Omental fat pad (tissue), 4 donors: ENCODE data around the gene CDCA8. TPM values are rescaled to one million over a fixed set of nuclear protein-coding genes. Genes with fewer than 3 reads are reported as not detected.

Experiments used
- ATAC-seq: fragments of 150-250 bp; one replicate; pipeline ENCODE4 v1.9.1; 2016; ENCODE audit warnings: mild to moderate bottlenecking, moderate library complexity; ENCODE audit not compliant: low FRiP score
- DNase-seq: peaks from one replicate; pipeline ENCODE4 v3.0.0-alpha.2; 2019; ENCODE audit warnings: low spot score
- CTCF ChIP-seq, 3 donors: fragments of 450-650 bp; IDR thresholded peaks; one replicate each; pipeline ENCODE4 v1.5.1; 2016 to 2017; ENCODE audit warnings: antibody characterized with exemption in 3 of 3, mild to moderate bottlenecking in 3 of 3, moderate library complexity in 2 of 3
- small RNA-seq: library from RNA; depleted of rRNA; stranded (forward); fragments of <200 nt; gene quantifications from one replicate; pipeline ENCODE3, GENCODE V24; 2016
- total RNA-seq, 4 donors: library from RNA; depleted of rRNA; stranded (reverse); fragments of >200 nt; gene quantifications; one replicate each; pipeline ENCODE4 v1.1.0, GENCODE V29; 2016

Gene CDCA8
- total RNA-seq, 4 donors from 2014 or later = 0.28 to 1.7 (median 0.63) TPM; not detected in 1

GRCh38 chr1:37748565-37748964, 56.2 kb downstream of the CDCA8 start:
- no peak for TF ChIP-seq CTCF (IDR thresholded peaks at IDR 0.05)
- ATAC-seq (no peak), DNase-seq (no peak)

- ATAC-seq (no peak), DNase-seq (no peak)
- no peak for TF ChIP-seq CTCF (IDR thresholded peaks at IDR 0.05)
Observed at GRCh38 chr1:37752213-37752582, 59.9 kb downstream of the CDCA8 start.

- ATAC-seq (no peak), DNase-seq (no peak)
- no peak for TF ChIP-seq CTCF (IDR thresholded peaks at IDR 0.05)
Observed at GRCh38 chr1:37752583-37753471, 60.5 kb downstream of the CDCA8 start.

- no peak for ATAC-seq
- no peak for TF ChIP-seq CTCF (IDR thresholded peaks at IDR 0.05)
- no peak for DNase-seq
Observed at GRCh38 chr1:37753473-37754321, 61.4 kb downstream of the CDCA8 start.

- DNase-seq = no peak
- no peak for ATAC-seq
- no peak for TF ChIP-seq CTCF (IDR thresholded peaks at IDR 0.05)
Observed at GRCh38 chr1:37755290-37755689, 63.0 kb downstream of the CDCA8 start.

GRCh38 chr1:37755951-37756560, 63.7 kb downstream of the CDCA8 start:
- DNase-seq = no peak
- no peak for ATAC-seq
- no peak for TF ChIP-seq CTCF (IDR thresholded peaks at IDR 0.05)

Small RNAs within 50 kb of the gene (small RNA-seq; reads per million reads assigned to genes)
- not detected for gene RF00019

Other genes starting within 250 kb of the CDCA8 start
- gene ZC3H12A, start 217.9 kb upstream of the CDCA8 start, total RNA-seq = 100 to 1,000 TPM in 1 of 4 donors, 10 to 100 TPM in 2, 1 to 10 TPM in 1; 9.9 to 137 (median 30.4) TPM
- 10 to 100 TPM; 56.2 to 87.2 (median 61.5) TPM for gene MEAF6, start 177.8 kb upstream of the CDCA8 start, total RNA-seq
- gene SNIP1, start 138.2 kb upstream of the CDCA8 start, total RNA-seq = 10 to 100 TPM; 11.6 to 27.6 (median 15.7) TPM
- 1 to 10 TPM; 4.9 to 7.6 (median 6.5) TPM for gene DNALI1, start 135.6 kb upstream of the CDCA8 start, total RNA-seq
- 100 to 1,000 TPM in 1 of 4 donors, 10 to 100 TPM in 3; 39.6 to 142 (median 48.1) TPM for gene GNL2, start 96.6 kb upstream of the CDCA8 start, total RNA-seq
- gene RSPO1, start 57.6 kb upstream of the CDCA8 start, total RNA-seq = 10 to 100 TPM in 3 of 4 donors, 1 to 10 TPM in 1; 1.7 to 47.3 (median 13.5) TPM
- under 1 TPM in 1 of 4 donors, not detected in 3; 0.12 TPM for gene EPHA10, start 72.6 kb downstream of the CDCA8 start, total RNA-seq
- gene MANEAL, start 101.3 kb downstream of the CDCA8 start, total RNA-seq = 1 to 10 TPM in 2 of 4 donors, under 1 TPM in 2; 0.79 to 1.4 (median 1.1) TPM
- 10 to 100 TPM; 53.6 to 86.9 (median 71.2) TPM for gene C1orf122, start 115.3 kb downstream of the CDCA8 start, total RNA-seq
- 10 to 100 TPM; 14.7 to 28.6 (median 16.0) TPM for gene YRDC, start 115.7 kb downstream of the CDCA8 start, total RNA-seq
- gene MTF1, start 167.1 kb downstream of the CDCA8 start, total RNA-seq = 1 to 10 TPM; 6.0 to 9.0 (median 7.2) TPM